GM19035 (cell line): ENCODE data around the gene LRRC26.

ENCODE experiments used
- ATAC-seq: cut with Tn5 transposase; IDR thresholded peaks from one replicate; pipeline ENCODE4 v1.9.1; 2021; ENCODE audit not compliant: unreplicated experiment

Gene LRRC26

DNA sequence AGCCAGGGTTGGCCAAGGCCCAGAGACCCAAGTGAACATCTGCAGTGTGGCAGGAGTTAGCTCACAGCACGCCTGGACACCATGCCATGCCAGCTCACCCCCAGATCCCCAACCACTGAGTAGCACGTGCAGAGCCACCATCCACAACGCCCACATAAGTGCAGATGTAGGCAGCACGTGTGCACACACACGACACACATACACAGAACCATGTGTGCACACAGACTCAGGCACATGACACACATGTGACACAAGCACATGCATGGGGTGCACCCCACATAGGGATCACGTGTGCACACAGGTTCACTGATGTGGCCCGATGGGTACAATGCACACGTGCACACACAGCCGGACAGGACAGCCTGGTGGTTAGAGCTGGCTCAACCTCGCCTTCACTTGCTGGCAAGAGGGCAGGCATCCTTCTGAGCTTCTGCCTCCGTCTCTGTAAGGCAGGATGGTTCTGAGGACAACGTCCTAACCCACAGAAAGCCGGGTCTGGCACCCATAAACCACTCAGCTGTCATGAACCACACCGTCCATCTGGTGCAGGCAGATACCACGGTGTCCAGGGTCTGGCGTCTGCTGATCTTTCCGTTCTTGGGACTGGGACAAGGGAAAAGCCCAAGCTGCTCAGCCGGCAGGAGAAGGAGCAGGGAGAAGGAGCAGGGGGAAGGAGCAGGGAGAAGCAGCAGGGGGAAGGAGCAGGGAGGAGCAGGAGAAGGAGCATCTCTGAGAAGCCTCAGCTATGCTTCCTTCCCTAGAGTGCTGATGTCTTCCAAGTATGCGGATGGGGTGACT is 12.0 kb downstream of the LRRC26 start:
- no peak for ATAC-seq

DNA sequence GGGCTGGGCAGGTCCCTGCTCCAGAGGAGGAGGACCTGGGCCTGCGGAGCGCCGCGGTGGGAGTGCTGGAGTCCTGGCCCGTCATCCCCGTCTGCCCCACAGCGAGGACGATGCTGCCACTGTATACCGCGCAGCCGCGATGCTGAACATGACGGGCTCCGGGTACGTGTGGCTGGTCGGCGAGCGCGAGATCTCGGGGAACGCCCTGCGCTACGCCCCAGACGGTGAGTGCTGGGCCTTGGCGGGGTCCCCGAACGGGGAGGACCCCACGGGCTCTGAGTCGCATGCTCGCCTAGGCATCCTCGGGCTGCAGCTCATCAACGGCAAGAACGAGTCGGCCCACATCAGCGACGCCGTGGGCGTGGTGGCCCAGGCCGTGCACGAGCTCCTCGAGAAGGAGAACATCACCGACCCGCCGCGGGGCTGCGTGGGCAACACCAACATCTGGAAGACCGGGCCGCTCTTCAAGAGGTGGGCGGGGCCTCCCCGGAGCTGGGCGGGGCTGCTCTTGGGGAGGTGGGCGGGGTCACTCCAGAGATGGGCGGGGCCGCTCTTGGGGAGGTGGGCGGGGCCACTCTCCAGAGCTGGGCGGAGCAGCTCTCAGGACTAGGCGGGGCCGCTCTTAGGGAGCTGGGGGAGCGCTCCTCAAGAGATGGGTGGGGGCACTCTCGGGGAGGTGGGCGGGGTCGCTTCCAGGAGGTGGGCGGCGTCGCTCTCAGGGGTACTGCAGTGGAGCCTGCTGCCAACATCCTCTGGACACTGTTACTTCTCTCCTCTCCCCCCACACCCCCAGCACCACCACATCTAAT is 13.1 kb downstream of the LRRC26 start:
- ATAC-seq, result no peak

DNA sequence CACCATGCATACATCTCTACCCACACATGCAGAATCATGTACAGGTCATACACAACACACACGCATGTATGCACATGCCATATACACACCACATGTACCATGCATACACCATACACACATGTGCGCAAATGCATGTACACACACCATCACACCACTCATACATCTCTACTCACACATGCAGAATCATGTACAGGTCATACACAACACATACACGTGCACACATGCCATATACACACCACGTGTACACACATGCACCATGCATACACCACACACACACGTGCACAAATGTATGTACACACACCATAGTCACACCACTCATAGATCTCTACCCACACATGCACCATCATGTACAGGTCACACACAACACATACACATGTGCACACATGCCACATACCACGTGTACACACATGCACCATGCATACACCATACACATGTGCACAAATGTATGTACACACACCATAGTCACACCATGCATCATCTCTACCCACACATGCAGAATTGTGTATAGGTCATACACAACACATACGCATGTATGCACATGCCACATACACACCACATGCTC is 16.9 kb downstream of the LRRC26 start:
- no peak for ATAC-seq

DNA sequence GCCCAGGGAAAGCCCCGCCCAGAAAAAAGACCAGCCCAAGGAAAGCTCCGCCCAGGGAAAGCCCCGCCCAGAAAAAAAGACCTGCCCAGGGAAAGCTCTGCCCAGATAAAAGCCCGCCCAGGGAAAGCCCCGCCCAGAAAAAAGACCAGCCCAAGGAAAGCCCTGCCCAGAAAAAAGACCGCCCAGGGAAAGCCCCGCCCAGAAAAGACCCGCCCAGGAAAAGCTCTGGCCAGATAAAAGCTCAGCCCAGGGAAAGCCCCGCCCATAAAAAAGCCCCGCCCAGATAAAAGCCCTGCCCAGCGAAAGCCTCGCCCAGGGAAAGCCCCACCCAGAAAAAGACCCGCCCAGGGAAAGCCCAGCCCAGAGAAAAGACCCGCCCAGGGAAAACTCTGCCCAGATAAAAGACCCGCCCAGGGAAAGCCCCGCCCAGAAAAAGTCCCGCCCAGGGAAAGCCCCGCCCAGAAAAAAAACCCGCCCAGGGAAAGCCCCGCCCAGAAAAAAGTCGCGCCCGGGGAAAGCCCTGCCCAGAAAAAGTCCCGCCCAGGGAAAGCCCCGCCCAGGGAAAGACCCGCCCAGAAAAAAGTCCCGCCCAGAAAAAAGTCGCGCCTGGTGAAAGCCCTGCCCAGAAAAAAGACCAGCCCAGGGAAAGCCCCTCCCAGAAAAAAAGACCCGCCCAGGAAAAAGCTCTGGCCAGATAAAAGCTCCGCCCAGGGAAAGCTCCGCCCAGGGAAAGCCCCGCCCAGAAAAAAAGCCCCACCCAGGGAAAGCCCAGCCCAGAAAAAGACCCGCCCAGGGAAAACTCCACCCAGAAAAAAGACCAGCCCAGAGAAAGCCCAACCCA is 19.0 kb downstream of the LRRC26 start:
- ATAC-seq, result peak; percentile 56

DNA sequence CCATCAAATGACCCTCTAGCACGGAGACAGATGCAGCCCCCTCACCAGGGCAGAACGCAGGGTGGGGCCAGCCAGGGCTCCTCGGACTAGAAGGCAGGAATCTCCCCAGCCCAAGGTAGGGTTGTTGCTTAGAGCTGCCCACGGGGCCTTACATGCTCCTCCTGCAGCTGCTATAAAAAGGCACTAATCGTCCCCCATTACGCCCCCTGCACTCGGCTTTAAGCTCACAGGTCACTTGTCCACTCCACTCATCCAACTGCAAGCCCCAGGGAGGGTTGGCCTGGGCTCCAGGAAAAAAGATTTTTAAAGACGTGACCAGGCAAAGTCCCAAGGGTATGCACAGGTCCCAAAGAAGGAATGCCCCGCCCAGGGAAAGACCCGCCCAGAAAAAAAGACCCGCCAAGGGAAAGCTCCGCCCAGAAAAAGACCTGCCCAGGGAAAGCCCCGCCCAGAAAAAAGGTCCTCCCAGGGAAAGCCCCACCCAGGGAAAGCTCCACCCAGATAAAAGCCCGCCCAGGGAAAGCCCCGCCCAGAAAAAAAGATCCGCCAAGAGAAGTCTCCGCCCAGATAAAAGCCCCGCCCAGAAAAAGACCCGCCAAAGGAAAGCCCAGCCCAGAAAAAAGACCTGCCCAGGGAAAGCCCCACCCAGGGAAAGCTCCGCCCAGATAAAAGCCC is 19.8 kb downstream of the LRRC26 start:
- ATAC-seq, result peak; percentile 35

DNA sequence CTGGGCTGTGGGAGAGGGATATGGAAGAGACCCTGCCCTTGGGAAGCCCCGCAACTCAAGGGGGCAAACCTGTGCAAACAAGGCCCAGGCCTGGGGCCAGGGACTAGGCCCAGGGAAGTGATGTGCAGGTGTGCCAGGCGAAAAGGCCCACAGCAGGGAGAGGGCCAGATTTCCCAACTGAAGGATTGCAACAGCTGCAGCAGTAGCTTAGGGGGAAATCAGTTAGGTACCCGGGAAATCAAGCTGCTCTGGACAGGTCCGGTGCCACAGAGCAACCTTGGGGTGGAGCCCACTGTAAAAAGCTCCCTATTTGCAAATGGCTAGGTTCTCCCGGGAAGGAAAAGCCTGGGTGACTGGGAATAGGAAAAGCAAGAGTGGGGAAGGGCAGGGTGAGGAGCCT is 20.5 kb downstream of the LRRC26 start:
- ATAC-seq, result no peak

DNA sequence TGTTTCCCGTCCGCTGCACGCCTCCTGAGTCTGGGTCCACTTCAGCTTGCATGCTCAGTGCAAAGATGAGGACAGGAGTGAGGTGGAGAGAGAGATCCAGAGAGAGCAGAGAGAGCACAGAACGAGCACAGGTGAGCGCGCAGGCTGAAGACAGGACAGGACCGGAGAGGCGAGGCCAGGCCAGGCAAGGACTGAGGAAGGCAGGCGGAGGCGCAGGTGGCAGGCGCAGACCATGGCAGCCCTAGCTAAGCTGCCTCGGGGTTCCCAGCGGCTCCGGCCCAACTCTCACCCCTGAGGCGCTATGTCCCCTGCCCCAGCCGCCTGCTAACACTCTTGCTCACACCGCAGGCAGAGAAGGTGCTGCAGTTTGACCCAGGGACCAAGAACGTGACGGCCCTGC is 21.2 kb downstream of the LRRC26 start:
- ATAC-seq, result no peak

DNA sequence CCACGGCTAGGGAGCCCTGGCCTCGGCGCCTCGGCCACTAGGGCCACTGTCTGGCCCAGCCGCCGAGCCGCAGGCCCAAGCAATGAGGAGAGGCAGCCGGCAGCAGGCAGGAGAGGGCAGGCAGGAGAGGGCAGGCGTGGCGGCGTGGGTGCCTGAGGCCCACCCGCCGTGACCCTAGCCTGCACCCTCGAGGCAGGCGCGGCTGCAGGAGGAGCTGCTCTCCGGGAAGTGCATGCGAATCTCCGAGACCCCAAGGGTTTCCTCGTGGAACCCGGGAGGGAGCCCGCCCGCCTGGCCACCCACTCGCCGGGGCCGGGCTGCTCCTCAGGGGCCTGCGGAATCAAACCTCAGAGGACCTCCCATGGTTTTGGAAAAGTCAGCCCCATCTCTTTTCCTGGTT is 21.6 kb downstream of the LRRC26 start:
- ATAC-seq, result no peak

DNA sequence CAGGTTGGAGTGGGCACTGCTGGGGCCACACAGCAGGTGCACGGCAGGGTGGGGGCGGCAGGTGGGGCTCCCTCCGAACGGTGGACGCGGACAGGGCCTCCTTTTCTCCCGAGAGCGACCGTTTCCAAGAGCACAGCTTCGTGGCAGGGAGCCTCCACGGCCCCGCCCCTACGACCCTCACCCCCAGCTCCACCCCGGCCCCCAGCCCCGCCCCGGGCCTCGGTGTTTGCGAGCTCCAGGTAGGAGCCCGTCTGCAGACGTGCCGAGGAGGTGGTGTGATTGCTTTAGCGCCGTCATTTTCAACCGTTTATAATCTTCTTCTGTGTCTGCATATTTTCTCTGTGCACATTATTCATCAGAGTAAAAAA is 22.1 kb downstream of the LRRC26 start:
- ATAC-seq, result no peak

DNA sequence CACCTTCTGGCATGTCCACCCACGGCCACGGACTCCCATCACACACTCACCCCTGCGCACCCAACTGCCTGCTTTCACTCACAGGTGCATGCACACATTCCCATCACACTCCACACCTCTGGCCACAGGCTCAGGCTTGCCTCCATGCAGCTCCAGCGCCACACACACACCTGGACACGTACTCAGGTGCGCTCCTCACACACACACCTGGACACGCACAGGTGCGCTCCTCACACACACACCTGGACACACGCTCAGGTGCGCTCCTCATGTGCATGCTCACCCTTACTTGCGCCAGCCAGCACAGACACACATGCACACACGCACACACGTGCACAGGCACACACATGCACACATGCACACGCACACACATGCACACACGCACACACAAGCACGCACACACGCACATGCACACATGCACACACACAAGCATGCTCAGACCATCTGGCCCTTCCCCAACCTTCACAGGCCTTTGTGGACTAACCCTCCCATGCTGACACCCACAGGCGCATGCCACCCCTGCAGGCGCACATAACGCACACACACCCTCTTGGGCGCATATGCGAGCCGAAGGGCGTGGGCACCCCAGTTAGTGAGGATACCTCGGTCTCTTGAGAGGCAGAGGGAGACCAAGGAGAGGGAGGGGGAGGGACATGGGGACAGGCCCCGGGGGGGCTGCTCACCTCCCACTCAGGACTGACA is 22.6 kb downstream of the LRRC26 start:
- no peak for ATAC-seq

DNA sequence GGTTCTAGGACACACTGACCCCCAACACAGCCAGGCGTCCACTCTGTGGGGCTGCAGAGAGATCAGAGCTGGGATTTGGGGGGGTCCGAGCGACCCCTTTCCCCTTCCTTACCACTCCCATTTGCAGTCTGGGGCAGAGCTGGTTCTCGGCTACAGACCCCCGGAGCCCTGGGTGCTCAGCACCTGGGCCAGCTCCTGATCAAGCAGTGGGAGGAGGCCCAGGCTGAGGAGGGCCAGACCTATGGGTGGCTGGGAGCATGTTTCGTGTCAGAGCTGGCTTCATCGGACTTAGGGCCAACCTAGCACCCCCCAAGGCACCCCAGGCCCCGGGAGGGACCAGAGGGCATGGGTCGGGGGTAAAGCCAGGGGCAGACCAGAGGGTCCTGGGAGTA is 23.3 kb downstream of the LRRC26 start:
- no peak for ATAC-seq

DNA sequence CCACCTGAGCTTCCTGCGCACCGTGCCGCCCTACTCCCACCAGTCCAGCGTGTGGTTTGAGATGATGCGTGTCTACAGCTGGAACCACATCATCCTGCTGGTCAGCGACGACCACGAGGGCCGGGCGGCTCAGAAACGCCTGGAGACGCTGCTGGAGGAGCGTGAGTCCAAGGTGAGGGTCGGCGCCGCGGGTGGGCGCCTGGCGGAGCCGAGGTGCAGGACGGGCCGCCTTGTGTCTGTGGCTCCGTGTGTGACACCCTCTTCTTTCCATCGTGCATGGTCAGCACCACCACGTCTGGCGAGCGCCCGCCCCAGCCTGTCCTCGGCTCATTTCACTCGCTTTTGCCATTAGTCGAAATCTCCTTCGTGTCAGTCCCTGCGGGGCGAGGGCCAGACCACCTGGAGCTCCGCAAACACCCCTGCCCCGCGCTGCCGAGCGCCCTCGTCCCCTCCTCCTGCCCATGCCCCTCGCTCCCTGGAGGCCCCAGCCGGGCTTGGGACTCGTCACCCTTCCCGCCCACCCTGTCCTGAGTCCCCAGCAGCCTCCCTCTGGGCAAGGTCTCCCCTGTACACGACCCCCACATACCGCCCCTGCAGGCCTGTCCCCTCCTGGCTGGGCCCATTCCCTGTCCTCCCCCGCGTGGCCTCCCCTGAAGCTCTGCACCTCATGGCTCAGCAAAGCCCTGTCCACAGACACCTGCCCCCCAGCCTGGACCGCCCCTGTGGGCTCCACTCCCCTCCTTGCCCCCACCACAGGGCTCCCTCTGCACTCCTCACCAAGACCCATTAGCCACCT is 23.9 kb downstream of the LRRC26 start:
- ATAC-seq, result no peak

DNA sequence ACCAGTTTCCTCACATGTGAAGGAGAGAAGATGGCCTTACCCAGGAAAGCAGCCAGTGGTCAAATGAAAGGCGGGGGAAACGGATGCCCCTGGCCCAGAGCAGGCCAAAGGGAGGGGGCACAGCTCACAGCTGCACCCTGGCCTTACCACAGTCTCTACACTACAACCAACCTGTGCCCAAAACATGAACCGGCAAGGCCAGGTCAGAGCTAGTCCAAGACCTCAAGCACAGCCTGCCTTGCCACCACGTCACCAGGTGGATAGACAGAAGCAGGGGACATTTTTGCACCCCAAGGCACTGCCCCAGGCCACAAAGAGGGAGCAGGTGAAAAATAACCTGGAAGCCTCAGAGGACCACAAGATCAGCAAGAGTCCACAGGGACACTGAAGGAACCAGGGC is 26.4 kb downstream of the LRRC26 start:
- ATAC-seq, result no peak

DNA sequence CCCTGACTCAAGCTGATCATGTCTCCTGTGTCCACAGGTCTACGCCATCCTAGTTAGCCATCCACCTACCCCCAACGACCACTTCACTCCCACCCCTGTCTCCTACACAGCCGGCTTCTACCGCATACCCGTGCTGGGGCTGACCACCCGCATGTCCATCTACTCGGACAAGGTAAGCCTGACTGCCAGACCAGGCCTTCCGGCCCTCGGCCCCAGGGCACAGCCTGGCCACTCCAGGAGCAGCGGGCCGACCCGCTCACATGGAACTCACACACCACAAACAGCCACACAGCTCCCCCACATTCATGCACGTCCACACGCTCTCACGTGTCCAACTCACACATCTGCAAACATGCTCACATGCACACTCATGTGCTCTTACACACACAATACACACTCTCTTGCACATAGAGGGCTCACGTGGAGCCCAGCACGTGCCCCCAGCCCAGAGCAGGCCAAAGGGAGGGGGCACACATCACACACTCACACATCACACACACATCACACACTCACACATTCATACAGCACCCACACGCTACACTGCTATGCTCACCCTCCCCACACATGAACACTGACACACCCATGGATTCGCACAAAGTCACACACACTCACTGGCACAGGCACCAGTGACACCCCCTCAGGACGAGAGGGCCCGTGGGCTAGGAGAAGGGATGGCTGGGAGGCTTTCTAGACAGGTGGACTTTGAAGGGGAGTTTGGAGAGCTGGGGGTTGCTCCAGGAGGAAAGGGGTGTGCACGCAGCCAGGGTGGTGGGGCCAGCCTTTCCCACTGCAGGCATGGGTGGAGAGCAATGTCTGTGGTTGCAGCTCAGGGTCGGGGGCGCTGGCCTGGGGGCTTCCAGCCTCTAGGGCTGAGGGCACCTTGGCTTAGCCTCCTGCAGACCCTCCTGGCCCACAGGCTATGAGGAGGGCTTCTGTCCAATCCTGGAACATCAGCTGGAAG is 27.6 kb downstream of the LRRC26 start:
- no peak for ATAC-seq

DNA sequence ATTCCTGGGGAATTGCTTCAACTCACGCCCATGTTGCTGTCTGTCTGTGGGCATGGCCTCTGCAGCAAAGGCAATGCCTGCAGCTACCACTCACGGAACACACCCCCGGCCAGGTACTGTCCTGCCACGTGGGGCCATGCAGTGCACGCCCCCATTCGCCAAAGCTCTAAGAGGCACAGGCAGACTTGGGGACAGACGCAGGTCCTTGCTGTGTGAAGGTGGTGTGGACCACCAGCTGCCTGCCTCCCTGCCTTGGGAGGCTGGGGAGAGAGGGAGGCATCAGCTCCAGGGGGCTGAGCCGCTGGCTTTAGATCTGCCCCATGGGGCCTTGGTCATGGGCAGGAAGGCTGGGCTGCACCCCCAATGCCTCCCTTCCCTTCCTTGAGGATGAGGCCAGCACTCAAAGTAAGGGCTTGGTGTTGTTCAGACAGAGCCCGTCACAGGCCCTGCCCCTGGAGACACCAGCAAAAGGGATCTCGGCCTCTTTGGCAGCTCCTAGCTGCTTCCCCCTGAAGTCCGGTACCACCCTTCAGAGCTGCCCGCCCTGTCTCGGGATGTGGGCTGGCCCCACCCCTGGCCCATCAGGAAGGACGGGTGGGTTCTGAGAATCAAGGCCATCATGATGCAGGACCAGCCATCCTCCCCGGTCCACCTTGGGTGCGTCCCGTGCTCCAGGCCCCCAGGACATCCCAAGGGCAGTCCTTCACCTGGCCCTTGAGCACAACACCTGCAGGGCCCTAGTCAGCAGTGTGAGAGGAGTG is 28.6 kb downstream of the LRRC26 start:
- ATAC-seq, result no peak

DNA sequence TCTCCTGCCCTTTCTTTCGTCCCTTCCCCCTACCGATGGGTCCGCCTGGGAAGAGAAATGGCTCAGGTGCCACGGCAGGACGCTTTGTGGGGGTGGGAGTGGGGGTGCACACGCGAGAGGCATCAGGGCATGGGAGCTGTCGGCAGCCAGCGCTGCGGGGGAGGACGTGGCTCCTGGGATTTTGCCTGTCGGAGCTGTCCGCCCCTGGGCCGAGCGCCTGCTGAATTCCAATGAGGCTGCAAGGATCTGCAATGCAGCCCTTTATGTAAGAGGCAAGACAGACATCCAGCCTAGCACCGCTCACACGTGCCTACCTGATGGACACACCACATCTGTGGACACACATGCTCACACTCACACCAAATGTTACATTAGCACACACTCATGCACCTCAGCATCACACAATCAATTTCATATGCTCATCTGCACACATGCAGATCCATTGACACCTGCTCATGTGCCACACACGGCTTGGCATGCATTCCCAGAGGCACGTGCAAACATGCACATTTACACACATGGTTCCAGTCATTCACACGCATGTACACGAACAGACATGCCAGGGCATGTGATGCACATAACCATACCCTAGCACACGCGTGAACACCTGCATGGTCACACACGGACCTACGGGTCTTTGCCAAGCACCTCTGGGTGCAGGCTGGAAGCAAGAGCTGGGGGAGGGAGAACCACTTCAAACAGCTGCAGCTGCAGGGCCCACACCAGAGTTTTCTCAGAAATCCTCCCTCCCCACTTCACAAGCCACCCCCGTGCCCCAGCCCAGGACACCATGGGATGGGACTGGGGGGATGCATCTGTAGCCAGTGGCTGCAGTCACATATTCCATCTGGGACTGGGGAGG is 29.5 kb downstream of the LRRC26 start:
- ATAC-seq, result no peak
